ENCODE measurements around the gene C12orf57. TPM values are rescaled to one million over a fixed set of nuclear protein-coding genes. Genes with fewer than 3 reads are reported as not detected.

Gene C12orf57
- total and polyA plus RNA-seq, 2 of the 13 experiments (the other 11 are each of a cell fraction or from before 2014, with no cell fraction given) = 84.0 to 287 TPM

GRCh38 chr12:6927379-6928021 lies 16.3 kb upstream of the C12orf57 start, which contains the start of gene ATN1 (continued):
- TF ChIP-seq, protein P1, sequence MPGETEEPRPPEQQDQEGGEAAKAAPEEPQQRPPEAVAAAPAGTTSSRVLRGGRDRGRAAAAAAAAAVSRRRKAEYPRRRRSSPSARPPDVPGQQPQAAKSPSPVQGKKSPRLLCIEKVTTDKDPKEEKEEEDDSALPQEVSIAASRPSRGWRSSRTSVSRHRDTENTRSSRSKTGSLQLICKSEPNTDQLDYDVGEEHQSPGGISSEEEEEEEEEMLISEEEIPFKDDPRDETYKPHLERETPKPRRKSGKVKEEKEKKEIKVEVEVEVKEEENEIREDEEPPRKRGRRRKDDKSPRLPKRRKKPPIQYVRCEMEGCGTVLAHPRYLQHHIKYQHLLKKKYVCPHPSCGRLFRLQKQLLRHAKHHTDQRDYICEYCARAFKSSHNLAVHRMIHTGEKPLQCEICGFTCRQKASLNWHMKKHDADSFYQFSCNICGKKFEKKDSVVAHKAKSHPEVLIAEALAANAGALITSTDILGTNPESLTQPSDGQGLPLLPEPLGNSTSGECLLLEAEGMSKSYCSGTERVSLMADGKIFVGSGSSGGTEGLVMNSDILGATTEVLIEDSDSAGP (CRISPR knock-in tag; IDR thresholded peaks at IDR 0.05; ENCODE audit: borderline replicate concordance) = peak; percentile 25; the same call in 1 of the 2 replicates
- TF ChIP-seq NONO (IDR thresholded peaks at IDR 0.05) (no peak), NONO (CRISPR knock-in tag; conservative IDR thresholded peaks at IDR 0.05) (peak; percentile 75), ASH2L (IDR thresholded peaks at IDR 0.05; ENCODE audit: insufficient read length, low read depth, low read length) (peak; percentile 28), RBM22 (optimal IDR thresholded peaks at IDR 0.05; ENCODE audit: low read length) (peak; percentile 22), SRY (CRISPR knock-in tag; IDR thresholded peaks at IDR 0.05) (0 out of 2 replicates have a peak, but pooled peaks have one; percentile 6), HDAC2 (CRISPR knock-in tag; IDR thresholded peaks at IDR 0.05) (0 out of 2 replicates have a peak, but pooled peaks have one; percentile 18), ZNF710 (CRISPR knock-in tag; IDR thresholded peaks at IDR 0.05; ENCODE audit: borderline replicate concordance) (peak; percentile 98), POLR2G (IDR thresholded peaks at IDR 0.05; ENCODE audit: low read depth, low read length) (peak; percentile 75)
- TF ChIP-seq, protein P2, sequence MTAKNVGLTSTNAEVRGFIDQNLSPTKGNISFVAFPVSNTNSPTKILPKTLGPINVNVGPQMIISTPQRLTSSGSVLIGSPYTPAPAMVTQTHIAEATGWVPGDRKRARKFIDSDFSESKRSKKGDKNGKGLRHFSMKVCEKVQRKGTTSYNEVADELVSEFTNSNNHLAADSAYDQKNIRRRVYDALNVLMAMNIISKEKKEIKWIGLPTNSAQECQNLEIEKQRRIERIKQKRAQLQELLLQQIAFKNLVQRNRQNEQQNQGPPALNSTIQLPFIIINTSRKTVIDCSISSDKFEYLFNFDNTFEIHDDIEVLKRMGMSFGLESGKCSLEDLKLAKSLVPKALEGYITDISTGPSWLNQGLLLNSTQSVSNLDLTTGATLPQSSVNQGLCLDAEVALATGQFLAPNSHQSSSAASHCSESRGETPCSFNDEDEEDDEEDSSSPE (CRISPR knock-in tag; IDR thresholded peaks at IDR 0.05) = 0 out of 2 replicates have a peak, but pooled peaks have one; percentile 24
- TF ChIP-seq, protein P3, sequence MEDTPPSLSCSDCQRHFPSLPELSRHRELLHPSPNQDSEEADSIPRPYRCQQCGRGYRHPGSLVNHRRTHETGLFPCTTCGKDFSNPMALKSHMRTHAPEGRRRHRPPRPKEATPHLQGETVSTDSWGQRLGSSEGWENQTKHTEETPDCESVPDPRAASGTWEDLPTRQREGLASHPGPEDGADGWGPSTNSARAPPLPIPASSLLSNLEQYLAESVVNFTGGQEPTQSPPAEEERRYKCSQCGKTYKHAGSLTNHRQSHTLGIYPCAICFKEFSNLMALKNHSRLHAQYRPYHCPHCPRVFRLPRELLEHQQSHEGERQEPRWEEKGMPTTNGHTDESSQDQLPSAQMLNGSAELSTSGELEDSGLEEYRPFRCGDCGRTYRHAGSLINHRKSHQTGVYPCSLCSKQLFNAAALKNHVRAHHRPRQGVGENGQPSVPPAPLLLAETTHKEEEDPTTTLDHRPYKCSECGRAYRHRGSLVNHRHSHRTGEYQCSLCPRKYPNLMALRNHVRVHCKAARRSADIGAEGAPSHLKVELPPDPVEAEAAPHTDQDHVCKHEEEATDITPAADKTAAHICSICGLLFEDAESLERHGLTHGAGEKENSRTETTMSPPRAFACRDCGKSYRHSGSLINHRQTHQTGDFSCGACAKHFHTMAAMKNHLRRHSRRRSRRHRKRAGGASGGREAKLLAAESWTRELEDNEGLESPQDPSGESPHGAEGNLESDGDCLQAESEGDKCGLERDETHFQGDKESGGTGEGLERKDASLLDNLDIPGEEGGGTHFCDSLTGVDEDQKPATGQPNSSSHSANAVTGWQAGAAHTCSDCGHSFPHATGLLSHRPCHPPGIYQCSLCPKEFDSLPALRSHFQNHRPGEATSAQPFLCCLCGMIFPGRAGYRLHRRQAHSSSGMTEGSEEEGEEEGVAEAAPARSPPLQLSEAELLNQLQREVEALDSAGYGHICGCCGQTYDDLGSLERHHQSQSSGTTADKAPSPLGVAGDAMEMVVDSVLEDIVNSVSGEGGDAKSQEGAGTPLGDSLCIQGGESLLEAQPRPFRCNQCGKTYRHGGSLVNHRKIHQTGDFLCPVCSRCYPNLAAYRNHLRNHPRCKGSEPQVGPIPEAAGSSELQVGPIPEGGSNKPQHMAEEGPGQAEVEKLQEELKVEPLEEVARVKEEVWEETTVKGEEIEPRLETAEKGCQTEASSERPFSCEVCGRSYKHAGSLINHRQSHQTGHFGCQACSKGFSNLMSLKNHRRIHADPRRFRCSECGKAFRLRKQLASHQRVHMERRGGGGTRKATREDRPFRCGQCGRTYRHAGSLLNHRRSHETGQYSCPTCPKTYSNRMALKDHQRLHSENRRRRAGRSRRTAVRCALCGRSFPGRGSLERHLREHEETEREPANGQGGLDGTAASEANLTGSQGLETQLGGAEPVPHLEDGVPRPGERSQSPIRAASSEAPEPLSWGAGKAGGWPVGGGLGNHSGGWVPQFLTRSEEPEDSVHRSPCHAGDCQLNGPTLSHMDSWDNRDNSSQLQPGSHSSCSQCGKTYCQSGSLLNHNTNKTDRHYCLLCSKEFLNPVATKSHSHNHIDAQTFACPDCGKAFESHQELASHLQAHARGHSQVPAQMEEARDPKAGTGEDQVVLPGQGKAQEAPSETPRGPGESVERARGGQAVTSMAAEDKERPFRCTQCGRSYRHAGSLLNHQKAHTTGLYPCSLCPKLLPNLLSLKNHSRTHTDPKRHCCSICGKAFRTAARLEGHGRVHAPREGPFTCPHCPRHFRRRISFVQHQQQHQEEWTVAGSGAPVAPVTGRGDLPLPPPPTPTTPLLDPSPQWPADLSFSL (CRISPR knock-in tag; IDR thresholded peaks at IDR 0.05) = no peak
- TF ChIP-seq, protein P4, sequence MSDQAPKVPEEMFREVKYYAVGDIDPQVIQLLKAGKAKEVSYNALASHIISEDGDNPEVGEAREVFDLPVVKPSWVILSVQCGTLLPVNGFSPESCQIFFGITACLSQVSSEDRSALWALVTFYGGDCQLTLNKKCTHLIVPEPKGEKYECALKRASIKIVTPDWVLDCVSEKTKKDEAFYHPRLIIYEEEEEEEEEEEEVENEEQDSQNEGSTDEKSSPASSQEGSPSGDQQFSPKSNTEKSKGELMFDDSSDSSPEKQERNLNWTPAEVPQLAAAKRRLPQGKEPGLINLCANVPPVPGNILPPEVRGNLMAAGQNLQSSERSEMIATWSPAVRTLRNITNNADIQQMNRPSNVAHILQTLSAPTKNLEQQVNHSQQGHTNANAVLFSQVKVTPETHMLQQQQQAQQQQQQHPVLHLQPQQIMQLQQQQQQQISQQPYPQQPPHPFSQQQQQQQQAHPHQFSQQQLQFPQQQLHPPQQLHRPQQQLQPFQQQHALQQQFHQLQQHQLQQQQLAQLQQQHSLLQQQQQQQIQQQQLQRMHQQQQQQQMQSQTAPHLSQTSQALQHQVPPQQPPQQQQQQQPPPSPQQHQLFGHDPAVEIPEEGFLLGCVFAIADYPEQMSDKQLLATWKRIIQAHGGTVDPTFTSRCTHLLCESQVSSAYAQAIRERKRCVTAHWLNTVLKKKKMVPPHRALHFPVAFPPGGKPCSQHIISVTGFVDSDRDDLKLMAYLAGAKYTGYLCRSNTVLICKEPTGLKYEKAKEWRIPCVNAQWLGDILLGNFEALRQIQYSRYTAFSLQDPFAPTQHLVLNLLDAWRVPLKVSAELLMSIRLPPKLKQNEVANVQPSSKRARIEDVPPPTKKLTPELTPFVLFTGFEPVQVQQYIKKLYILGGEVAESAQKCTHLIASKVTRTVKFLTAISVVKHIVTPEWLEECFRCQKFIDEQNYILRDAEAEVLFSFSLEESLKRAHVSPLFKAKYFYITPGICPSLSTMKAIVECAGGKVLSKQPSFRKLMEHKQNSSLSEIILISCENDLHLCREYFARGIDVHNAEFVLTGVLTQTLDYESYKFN (CRISPR knock-in tag; conservative IDR thresholded peaks at IDR 0.05) = peak; percentile 28; the same call in 1 of the 2 replicates
